Activated naive CD4-positive, alpha-beta T cell treated with anti-CD3 and anti-CD28 coated beads, Interleukin-2, amount 10 ng/mL, durations not matched to agents 7 days and 5 days (primary cell): ENCODE results near the gene SLC7A10.

Experiments used
- CTCF ChIA-PET: fragments of 350-600 bp; sonication (Branson Sonifier 250); formaldehyde crosslinking; loops from one replicate; lab custom pipeline; 2021; ENCODE audit warnings: antibody characterized with exemption; lab: Charles Lee
- DNase-seq: peaks from one replicate; pipeline ENCODE4 v3.0.0-alpha.2; 2020
- H3K27ac Mint-ChIP-seq: one replicate; pipeline ENCODE4 v1.8.0; 2021; ENCODE audit warnings: mild to moderate bottlenecking, moderate library complexity, mixed read lengths
- H3K27me3 Mint-ChIP-seq: one replicate; pipeline ENCODE4 v1.8.0; 2021; ENCODE audit warnings: mild to moderate bottlenecking, mixed read lengths
- H3K36me3 Mint-ChIP-seq: one replicate; pipeline ENCODE4 v1.8.0; 2021; ENCODE audit warnings: mixed read lengths
- H3K4me1 Mint-ChIP-seq: one replicate; pipeline ENCODE4 v1.8.0; 2021; ENCODE audit warnings: mixed read lengths
- H3K4me3 Mint-ChIP-seq: one replicate; pipeline ENCODE4 v1.8.0; 2021; ENCODE audit warnings: mild to moderate bottlenecking, moderate library complexity, mixed read lengths
- H3K9me3 Mint-ChIP-seq: one replicate; pipeline ENCODE4 v1.8.0; 2021; ENCODE audit warnings: mixed read lengths

The SLC7A10 gene

DNA sequence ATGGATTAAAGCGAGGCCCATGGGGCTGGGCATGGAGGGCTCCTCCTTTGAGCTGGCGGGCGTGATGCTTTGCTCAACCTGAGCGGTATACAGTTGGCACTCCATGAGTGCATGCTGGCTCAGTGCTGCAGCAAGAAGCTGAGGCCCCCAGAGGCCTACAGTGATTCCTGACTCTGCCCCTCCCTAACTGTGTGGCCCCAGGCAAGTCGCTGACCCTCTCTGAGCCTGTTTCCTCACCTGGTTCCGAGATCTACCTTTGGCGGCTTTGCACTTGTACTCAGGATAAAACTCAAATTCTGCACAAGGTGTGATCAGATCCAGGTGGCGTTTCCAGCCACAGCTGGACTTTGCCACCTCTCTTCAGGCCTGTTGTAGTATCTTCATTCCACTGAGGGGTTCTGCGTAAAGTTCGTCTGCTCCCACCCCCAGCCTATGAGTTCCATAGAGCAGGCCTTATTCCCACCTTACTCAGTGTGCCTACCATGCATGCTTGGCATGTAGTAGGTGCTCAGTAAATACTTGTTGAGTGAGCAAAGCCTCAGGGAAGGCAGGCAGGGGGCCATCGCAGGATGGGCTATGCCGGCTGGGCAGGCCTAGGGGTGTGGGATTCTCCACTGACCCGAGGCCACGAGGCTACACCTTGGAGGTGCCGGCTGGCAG, 23.6 kb downstream of the SLC7A10 start:
- no peak overlapping the region for H3K4me3 Mint-ChIP-seq
- DNase-seq, result no peak
- H3K9me3 Mint-ChIP-seq, result no peaks in the 10 kb centered on the region
- CTCF ChIA-PET, result interaction anchor here (1.0 kb wide), 1 partner anchor 17 kb away, joined by 4 read pairs; no protein-coding TSS in a partner anchor
- no peaks in the 10 kb centered on the region for H3K4me1 Mint-ChIP-seq
- H3K27ac Mint-ChIP-seq, result no peak overlapping the region
- H3K27me3 Mint-ChIP-seq, result peaks cover 16% of the 10 kb centered on the region
- no peaks in the 10 kb centered on the region for H3K36me3 Mint-ChIP-seq

DNA sequence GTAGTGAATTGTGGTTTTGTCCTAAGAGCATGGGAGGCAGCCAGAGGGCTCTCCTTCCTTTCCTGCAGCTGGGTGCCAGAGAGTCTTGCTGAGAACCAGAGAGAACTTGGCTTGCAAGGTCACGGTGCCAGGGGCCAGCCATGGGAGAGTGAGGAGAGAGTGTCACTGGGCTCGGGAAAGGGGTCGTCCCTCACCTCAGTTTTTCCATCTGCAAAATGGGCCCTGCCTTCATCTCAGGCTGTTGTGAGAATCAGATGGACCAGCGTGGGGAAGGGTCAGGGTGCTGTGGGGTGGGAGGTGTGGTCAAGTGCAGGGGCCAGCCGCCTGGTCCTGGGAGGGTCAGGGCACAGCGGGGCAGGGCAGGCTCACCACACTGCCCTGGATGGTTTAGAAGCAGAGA, 24.2 kb downstream of the SLC7A10 start:
- H3K27me3 Mint-ChIP-seq, result peaks cover 21% of the 10 kb centered on the region
- no peaks in the 10 kb centered on the region for H3K36me3 Mint-ChIP-seq
- no peak for DNase-seq
- H3K9me3 Mint-ChIP-seq, result no peaks in the 10 kb centered on the region
- no peaks in the 10 kb centered on the region for H3K4me1 Mint-ChIP-seq
- H3K27ac Mint-ChIP-seq, result no peak overlapping the region
- CTCF ChIA-PET, result interaction anchor here (1.0 kb wide), 1 partner anchor 17 kb away, joined by 4 read pairs; no protein-coding TSS in a partner anchor
- H3K4me3 Mint-ChIP-seq, result no peak overlapping the region

DNA sequence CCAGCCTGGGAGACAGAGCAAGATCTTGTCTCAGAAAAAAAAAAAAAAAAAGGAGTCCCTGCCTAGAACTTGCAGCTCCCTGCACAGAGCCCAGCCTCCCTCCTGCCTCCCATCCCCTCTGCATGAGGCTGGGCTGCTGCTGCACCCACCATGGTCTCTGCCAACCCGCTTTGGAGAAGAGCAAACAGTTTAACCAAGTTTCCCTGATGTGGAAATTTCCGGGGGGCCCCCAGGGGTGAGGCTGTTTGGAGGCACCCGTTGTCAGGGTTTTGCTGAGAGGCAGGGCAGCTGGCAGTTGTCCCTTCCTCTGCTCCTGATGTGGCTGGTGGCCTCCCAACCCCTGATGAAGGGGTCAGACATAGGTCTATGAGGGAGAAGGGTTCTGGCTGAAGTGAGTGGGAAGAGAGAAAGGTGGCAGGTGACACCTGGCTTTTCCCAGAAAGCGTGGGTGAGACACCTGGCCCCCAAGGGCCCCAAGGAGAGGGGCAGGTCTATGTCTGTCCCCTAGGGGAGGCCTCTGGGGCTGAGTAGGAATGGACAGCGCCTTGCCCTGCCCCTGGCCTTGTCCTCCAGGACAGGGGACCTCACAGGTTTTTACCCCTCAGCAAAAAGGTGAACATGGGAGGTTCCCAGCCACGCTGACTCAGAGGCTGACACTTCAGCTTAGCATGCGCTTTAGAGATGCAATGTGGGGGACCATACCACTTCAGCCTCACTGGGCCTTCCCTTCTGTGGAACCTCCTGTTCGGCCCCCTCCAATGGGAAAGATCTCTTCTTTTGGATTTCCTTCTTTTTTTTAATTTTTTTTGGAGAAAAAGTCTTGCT, 26.0 kb downstream of the SLC7A10 start:
- Mint-ChIP-seq H3K9me3 (no peaks in the 10 kb centered on the region), H3K4me3 (no peak overlapping the region)

DNA sequence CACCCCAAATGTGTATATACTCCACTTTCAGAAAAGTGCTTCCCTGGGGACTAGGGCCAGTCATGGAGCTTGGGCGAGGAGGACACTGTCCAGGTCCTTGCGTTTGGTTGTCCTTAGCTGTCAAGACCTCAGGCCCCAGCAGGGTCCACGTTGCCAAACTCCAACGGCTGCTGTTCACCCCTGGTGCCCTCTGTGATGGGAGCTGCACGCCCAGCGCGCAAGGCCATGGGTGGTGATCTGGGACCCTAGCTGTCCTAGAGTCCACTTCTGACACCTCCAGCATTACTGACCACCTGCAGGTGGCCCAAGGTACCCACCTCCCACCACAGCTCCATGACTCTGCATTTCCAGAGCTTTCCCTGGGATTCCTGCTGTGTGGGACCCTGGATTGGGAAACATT, 27.5 kb downstream of the SLC7A10 start:
- Mint-ChIP-seq H3K4me3 (no peak overlapping the region), H3K27me3 (peaks cover 46% of the 10 kb centered on the region), H3K4me1 (peaks cover 3% of the 10 kb centered on the region), H3K9me3 (no peaks in the 10 kb centered on the region), H3K36me3 (no peaks in the 10 kb centered on the region), H3K27ac (no peak overlapping the region)
- DNase-seq, result no peak
- CTCF ChIA-PET, result interaction anchor here (1.0 to 1.6 kb wide), 2 partner anchors 14 to 898 kb away, joined by 3 to 7 read pairs; no protein-coding TSS in a partner anchor

More for the DNA sequence above, 26.0 kb downstream of the SLC7A10 start:
- Mint-ChIP-seq H3K27ac (no peak overlapping the region), H3K4me1 (no peaks in the 10 kb centered on the region), H3K27me3 (peaks cover 38% of the 10 kb centered on the region), H3K36me3 (no peaks in the 10 kb centered on the region)
- DNase-seq, result no peak
- CTCF ChIA-PET, result no interaction called here

DNA sequence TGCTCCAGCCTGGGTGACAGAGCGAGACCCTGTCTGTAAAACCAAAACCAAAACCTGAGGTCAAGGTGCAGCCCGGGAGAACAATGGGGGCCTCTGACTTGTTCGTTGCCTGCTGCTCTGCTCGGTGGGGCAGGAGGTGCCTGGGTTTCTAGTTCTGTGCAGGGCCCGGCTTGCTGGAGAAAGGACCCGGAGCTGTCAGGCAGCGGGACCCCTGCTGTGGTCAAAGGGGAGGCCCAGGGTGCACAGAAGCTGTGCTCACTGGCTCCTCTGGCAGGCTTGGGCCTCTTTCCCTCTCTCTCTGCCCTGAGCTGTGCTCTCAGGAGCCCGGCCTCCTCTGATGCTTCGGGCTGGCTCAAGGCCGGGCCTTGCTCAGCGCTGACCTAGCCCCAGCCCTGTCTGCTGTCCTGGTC, 28.1 kb downstream of the SLC7A10 start:
- H3K9me3 Mint-ChIP-seq, result no peaks in the 10 kb centered on the region
- H3K4me1 Mint-ChIP-seq, result peaks cover 3% of the 10 kb centered on the region
- no peaks in the 10 kb centered on the region for H3K36me3 Mint-ChIP-seq
- no peak overlapping the region for H3K4me3 Mint-ChIP-seq
- CTCF ChIA-PET, result interaction anchor here (1.0 to 1.6 kb wide), 4 partner anchors 11 to 899 kb away, joined by 3 to 7 read pairs (median 4); no protein-coding TSS in a partner anchor
- H3K27me3 Mint-ChIP-seq, result peaks cover 51% of the 10 kb centered on the region
- H3K27ac Mint-ChIP-seq, result no peak overlapping the region
- no peak for DNase-seq

GRCh38 chr19:33196446-33197193, 29.0 kb downstream of the SLC7A10 start:
- Mint-ChIP-seq H3K27ac (no peak overlapping the region), H3K27me3 (peaks cover 61% of the 10 kb centered on the region), H3K4me3 (no peak overlapping the region), H3K36me3 (no peaks in the 10 kb centered on the region), H3K4me1 (peaks cover 3% of the 10 kb centered on the region), H3K9me3 (no peaks in the 10 kb centered on the region)
- no peak for DNase-seq
- CTCF ChIA-PET, result interaction anchor here (1.0 to 2.3 kb wide), 3 partner anchors 10 to 228 kb away, joined by 4 to 9 read pairs (median 5); no protein-coding TSS in a partner anchor

- H3K9me3 Mint-ChIP-seq, result no peaks in the 10 kb centered on the region
- peaks cover 69% of the 10 kb centered on the region for H3K27me3 Mint-ChIP-seq
- DNase-seq, result no peak
- H3K4me1 Mint-ChIP-seq, result peaks cover 3% of the 10 kb centered on the region
- H3K27ac Mint-ChIP-seq, result no peak overlapping the region
- CTCF ChIA-PET, result interaction anchor here (2.3 kb wide), 1 partner anchor 11 kb away, joined by 9 read pairs; no protein-coding TSS in a partner anchor
- no peak overlapping the region for H3K4me3 Mint-ChIP-seq
- no peaks in the 10 kb centered on the region for H3K36me3 Mint-ChIP-seq
Measured at GRCh38 chr19:33195645-33196347, 29.9 kb downstream of the SLC7A10 start.

DNA sequence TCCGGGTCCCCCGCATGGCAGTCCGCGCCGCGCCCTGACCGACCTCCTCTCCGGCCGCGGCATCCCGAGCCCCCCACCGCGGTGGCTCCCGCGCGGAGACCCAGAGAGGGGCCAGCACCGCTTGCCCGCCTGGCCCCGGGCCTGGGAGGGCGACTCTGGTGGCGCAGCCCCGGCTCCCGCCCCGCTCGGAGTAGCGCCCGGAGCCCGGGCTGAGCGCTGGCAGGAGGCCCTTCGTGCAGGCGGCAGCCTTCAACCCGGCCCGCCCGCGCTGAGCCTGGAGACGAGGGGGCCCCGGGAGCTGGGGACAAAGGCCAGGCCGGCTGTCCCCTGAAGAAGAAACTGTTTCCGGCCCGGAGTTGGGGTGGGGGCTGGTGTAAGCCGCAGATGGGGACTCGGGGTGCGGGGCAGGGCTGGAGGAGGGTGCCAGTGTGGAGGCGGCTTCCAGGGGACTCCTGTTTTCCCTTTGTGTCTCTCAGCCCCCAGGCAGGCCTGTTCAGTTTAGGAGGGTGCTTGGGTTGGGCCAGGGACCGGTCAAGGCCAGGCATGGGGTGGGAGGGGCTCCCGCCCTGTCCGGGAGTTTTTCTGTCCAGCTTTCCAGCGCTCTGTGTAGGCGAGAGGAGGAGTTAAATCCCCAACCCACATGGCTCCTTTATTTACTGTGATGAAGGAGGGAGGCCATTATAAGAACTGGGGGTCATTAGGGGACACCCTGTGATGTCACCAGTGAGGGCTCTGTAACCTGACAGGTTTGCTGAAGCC, 30.6 kb downstream of the SLC7A10 start:
- H3K27ac Mint-ChIP-seq, result no peak overlapping the region
- no peak overlapping the region for H3K4me3 Mint-ChIP-seq
- CTCF ChIA-PET, result interaction anchor here (2.3 kb wide), 1 partner anchor 10 kb away, joined by 9 read pairs; no protein-coding TSS in a partner anchor
- no peaks in the 10 kb centered on the region for H3K36me3 Mint-ChIP-seq
- H3K4me1 Mint-ChIP-seq, result peaks cover 3% of the 10 kb centered on the region
- peaks cover 73% of the 10 kb centered on the region for H3K27me3 Mint-ChIP-seq
- H3K9me3 Mint-ChIP-seq, result no peaks in the 10 kb centered on the region
- DNase-seq, result no peak

DNA sequence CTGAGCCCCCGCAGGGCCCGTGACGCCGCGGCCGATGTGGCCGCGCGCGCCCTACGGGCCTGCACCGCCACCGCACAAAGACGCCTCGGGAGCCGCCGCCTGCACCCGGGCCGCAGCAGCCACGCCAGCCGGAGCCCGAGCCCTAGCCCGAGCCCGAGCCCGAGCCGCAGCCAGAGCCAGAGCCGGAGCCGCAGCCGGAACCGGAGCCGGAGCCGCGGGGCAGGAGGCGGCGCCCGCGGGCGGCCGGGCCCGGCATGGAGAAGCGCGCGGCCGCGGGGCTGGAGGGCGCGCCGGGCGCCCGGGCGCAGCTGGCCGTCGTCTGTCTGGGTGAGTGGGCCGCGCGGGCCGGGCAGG, 31.1 kb downstream of the SLC7A10 start:
- DNase-seq, result no peak
- no peak overlapping the region for H3K27ac Mint-ChIP-seq
- no peak overlapping the region for H3K4me3 Mint-ChIP-seq
- CTCF ChIA-PET, result no interaction called here
- H3K36me3 Mint-ChIP-seq, result no peaks in the 10 kb centered on the region
- no peaks in the 10 kb centered on the region for H3K9me3 Mint-ChIP-seq
- H3K4me1 Mint-ChIP-seq, result peaks cover 3% of the 10 kb centered on the region
- H3K27me3 Mint-ChIP-seq, result peaks cover 78% of the 10 kb centered on the region

- no peak for DNase-seq
- Mint-ChIP-seq H3K4me1 (peaks cover 3% of the 10 kb centered on the region), H3K36me3 (no peaks in the 10 kb centered on the region), H3K27me3 (peaks cover 77% of the 10 kb centered on the region), H3K9me3 (no peaks in the 10 kb centered on the region), H3K4me3 (peak within 1 kb of the TSS; percentile 43), H3K27ac (no peak within 1 kb of the TSS)
- CTCF ChIA-PET, result no interaction called here
Measured at GRCh38 chr19:33193865-33194362, 31.7 kb downstream of the SLC7A10 start, which contains the start of gene LRP3. LRP3 (plus strand) TSS chr19:33194330; CDS start chr19:33194786, 456 bp downstream.

- H3K27me3 Mint-ChIP-seq, result peaks cover 77% of the 10 kb centered on the region
- H3K9me3 Mint-ChIP-seq, result no peaks in the 10 kb centered on the region
- DNase-seq, result no peak
- CTCF ChIA-PET, result no interaction called here
- H3K36me3 Mint-ChIP-seq, result no peaks in the 10 kb centered on the region
- peak overlapping the region; percentile 43 for H3K4me3 Mint-ChIP-seq
- H3K27ac Mint-ChIP-seq, result no peak overlapping the region
- H3K4me1 Mint-ChIP-seq, result peaks cover 3% of the 10 kb centered on the region
Measured at GRCh38 chr19:33193269-33193864, 32.3 kb downstream of the SLC7A10 start.

GRCh38 chr19:33192010-33192409, 33.6 kb downstream of the SLC7A10 start:
- Mint-ChIP-seq H3K27ac (no peak overlapping the region), H3K9me3 (no peaks in the 10 kb centered on the region), H3K4me1 (peaks cover 4% of the 10 kb centered on the region), H3K36me3 (no peaks in the 10 kb centered on the region), H3K27me3 (peaks cover 68% of the 10 kb centered on the region), H3K4me3 (no peak overlapping the region)
- CTCF ChIA-PET, result interaction anchor here (1.6 kb wide), 1 partner anchor 48 kb away, joined by 6 read pairs; no protein-coding TSS in a partner anchor
- DNase-seq, result no peak
